ENCODE data around the gene MAP3K7CL. TPM values are rescaled to one million over a fixed set of nuclear protein-coding genes. Genes with fewer than 3 reads are reported as not detected.

The MAP3K7CL gene
- total and polyA plus RNA-seq, 4 donors = 1.4 to 3.5 (median 3.1) TPM

- no peak for TF ChIP-seq NR2F2 (IDR thresholded peaks at IDR 0.05)
- no peak for TF ChIP-seq CTCF (IDR thresholded peaks at IDR 0.05; ENCODE audit: low read depth, low read length, missing input control)
- no peak for TF ChIP-seq RXRA (IDR thresholded peaks at IDR 0.05)
- TF ChIP-seq EGR1 (IDR thresholded peaks at IDR 0.05; ENCODE audit: low read depth in 2 of 2) = no peak
- TF ChIP-seq TAF1 (conservative IDR thresholded peaks at IDR 0.05) = no peak
- no peak for TF ChIP-seq HNF4G (IDR thresholded peaks at IDR 0.05)
- no peak for TF ChIP-seq MAX (IDR thresholded peaks at IDR 0.05)
- TF ChIP-seq ATF3 (IDR thresholded peaks at IDR 0.05) = no peak
- TF ChIP-seq REST (IDR thresholded peaks at IDR 0.05) = no peak
- no peak for TF ChIP-seq FOXA2 (IDR thresholded peaks at IDR 0.05)
- no peak for TF ChIP-seq HNF4A (conservative IDR thresholded peaks at IDR 0.05)
- no peak for TF ChIP-seq FOXA1 (IDR thresholded peaks at IDR 0.05)
- no peak for TF ChIP-seq SP1 (IDR thresholded peaks at IDR 0.05)
- no peaks in the 10 kb centered on the region for H3K9me3 ChIP-seq (ENCODE audit: control insufficient read depth in 4 of 4, low read length in 3 of 4)
- H3K4me1 ChIP-seq (ENCODE audit: control insufficient read depth in 4 of 4, insufficient read depth in 4 of 4, low read length in 3 of 4) = peaks cover 0 to 14% (median 5%) of the 10 kb centered on the region in 4 donors
- no peak overlapping the region for H3K4me3 ChIP-seq (ENCODE audit: low read depth in 1 of 3, low read length in 3 of 3)
- H3K27ac ChIP-seq (ENCODE audit: low read depth in 1 of 2, low read length in 2 of 2) = no peak overlapping the region
- H3K9ac ChIP-seq (ENCODE audit: low read depth in 1 of 2, low read length in 2 of 2) = no peak overlapping the region
- 83% methylated on average over 8 of the region's 8 CpGs for WGBS
- DNase-seq (ENCODE audit: low spot score) = no peak
- H3K36me3 ChIP-seq (ENCODE audit: control insufficient read depth in 4 of 4, insufficient read depth in 3 of 4, low read depth in 1 of 4, low read length in 3 of 4) = no peaks in the 10 kb centered on the region
- no peaks in the 10 kb centered on the region for H3K27me3 ChIP-seq (ENCODE audit: control insufficient read depth in 4 of 4, insufficient read depth in 4 of 4, low read length in 3 of 4)
Observed at GRCh38 chr21:29096218-29097015, 34.0 kb upstream of the MAP3K7CL start.

- Histone ChIP-seq H3K9me3 (ENCODE audit: control insufficient read depth in 4 of 4, low read length in 3 of 4) (no peaks in the 10 kb centered on the region), H3K4me3 (ENCODE audit: low read depth in 1 of 3, low read length in 3 of 3) (no peak overlapping the region), H3K36me3 (ENCODE audit: control insufficient read depth in 4 of 4, insufficient read depth in 3 of 4, low read depth in 1 of 4, low read length in 3 of 4) (no peaks in the 10 kb centered on the region), H3K27ac (ENCODE audit: low read depth in 1 of 2, low read length in 2 of 2) (no peak overlapping the region), H3K27me3 (ENCODE audit: control insufficient read depth in 4 of 4, insufficient read depth in 4 of 4, low read length in 3 of 4) (no peaks in the 10 kb centered on the region), H3K4me1 (ENCODE audit: control insufficient read depth in 4 of 4, insufficient read depth in 4 of 4, low read length in 3 of 4) (peaks cover 0 to 8% (median 3%) of the 10 kb centered on the region in 4 donors), H3K9ac (ENCODE audit: low read depth in 1 of 2, low read length in 2 of 2) (no peak overlapping the region)
- WGBS = 93% methylated on average over 2 of the region's 2 CpGs
- no peak for DNase-seq (ENCODE audit: low spot score)
- TF ChIP-seq YY1 (IDR thresholded peaks at IDR 0.05) (no peak), HNF4A (conservative IDR thresholded peaks at IDR 0.05) (no peak), FOXA1 (IDR thresholded peaks at IDR 0.05) (no peak), JUND (IDR thresholded peaks at IDR 0.05) (no peak), ZBTB33 (IDR thresholded peaks at IDR 0.05) (no peak), ATF3 (IDR thresholded peaks at IDR 0.05) (no peak), HNF4G (IDR thresholded peaks at IDR 0.05) (no peak), TAF1 (conservative IDR thresholded peaks at IDR 0.05) (no peak), MAX (IDR thresholded peaks at IDR 0.05) (no peak), GABPA (IDR thresholded peaks at IDR 0.05 in 1 of 2, conservative IDR thresholded peaks at IDR 0.05 in 1 of 2) (no peak), FOXA2 (IDR thresholded peaks at IDR 0.05) (no peak), CTCF (IDR thresholded peaks at IDR 0.05; ENCODE audit: low read depth, low read length, missing input control) (no peak), EGR1 (IDR thresholded peaks at IDR 0.05; ENCODE audit: low read depth in 2 of 2) (no peak)
Observed at GRCh38 chr21:29098156-29098555, 32.3 kb upstream of the MAP3K7CL start.
